GM12878 (cell line): Measurements from ENCODE around the gene ZNF839. TPM values are rescaled to one million over a fixed set of nuclear protein-coding genes. Genes with fewer than 3 reads are reported as not detected.

Source experiments
- ATAC-seq: fragments of 200-7000 bp; cut with Tn5 transposase; 3 replicates; pipeline ENCODE4 v1.9.1; 2020; ENCODE audit warnings: mild to moderate bottlenecking, moderate library complexity
- Bru-seq: library from RNA; stranded (reverse); fragments of 400-500 nt; gene quantifications from one replicate; lab custom pipeline; 2021; lab: Mats Ljungman, UMichigan
- BruChase-seq, 2 experiments: library from RNA; stranded (reverse); fragments of 400-500 nt; gene quantifications; one replicate each; lab custom pipeline; 2021; lab: Mats Ljungman, UMichigan
- BruUV-seq: library from RNA; stranded (reverse); fragments of 400-500 nt; replicated peaks from 2 replicates; lab custom pipeline; 2021; lab: Mats Ljungman, UMichigan
- CTCF ChIA-PET: fragments of 300-600 bp; sonication (Branson Sonifier 250); formaldehyde crosslinking; extraction: SDS; loops from one replicate; lab custom pipeline; 2021; ENCODE audit warnings: inconsistent platforms; lab: Yijun Ruan, JAX
- POLR2A ChIA-PET: fragments of 350-600 bp; formaldehyde crosslinking; extraction: SDS; loops from one replicate; lab custom pipeline; 2021; ENCODE audit warnings: inconsistent platforms; lab: Charles Lee
- RAD21 ChIA-PET: fragments of 300-600 bp; sonication (Branson Sonifier 250); formaldehyde crosslinking; loops from one replicate; lab custom pipeline; 2023; ENCODE audit warnings: antibody characterized with exemption; ENCODE audit not compliant: unreplicated experiment; lab: Charles Lee
- SMC1A ChIA-PET: fragments of 300-600 bp; sonication (Branson Sonifier 250); formaldehyde crosslinking; loops from one replicate; lab custom pipeline; 2023; ENCODE audit not compliant: unreplicated experiment, uncharacterized antibody; lab: Charles Lee
- DNase-seq: peaks from one replicate; pipeline ENCODE4 v3.0.0-alpha.2; 2011; ENCODE audit warnings: low read depth, low spot score
- FAIRE-seq: peaks from 3 replicates; lab custom pipeline; 2011; peaks lifted over from hg19 to GRCh38; lab: Jason Lieb, UNC
- H2AFZ ChIP-seq: 2 replicates; pipeline ENCODE4 v1.6.0; 2011; ENCODE audit warnings: low read depth, low read length, control low read depth; ENCODE audit not compliant: control insufficient read depth
- H3K27ac ChIP-seq: 2 replicates; pipeline ENCODE4 v1.5.1; 2011; ENCODE audit warnings: control low read depth; ENCODE audit not compliant: control insufficient read depth, insufficient read depth
- H3K27me3 ChIP-seq, 2 experiments: replicated peaks in 1 of 2; 2 replicates each; pipeline versions ENCODE4 v1.6.0 to v1.6.1; 2011; ENCODE audit warnings: low read length in 1 of 2; ENCODE audit not compliant: control insufficient read depth in 2 of 2, insufficient read depth in 2 of 2
- H3K36me3 ChIP-seq, 2 experiments: 2 replicates each; pipeline ENCODE4 v1.5.1; 2011; ENCODE audit warnings: low read length in 1 of 2; ENCODE audit not compliant: control insufficient read depth in 2 of 2, insufficient read depth in 2 of 2
- H3K4me1 ChIP-seq: 2 replicates; pipeline ENCODE4 v1.6.1; 2011; ENCODE audit warnings: mild to moderate bottlenecking, low read length, moderate library complexity, mixed read lengths; ENCODE audit not compliant: control insufficient read depth, insufficient read depth
- H3K4me2 ChIP-seq: 2 replicates; pipeline ENCODE4 v1.6.0; 2011; ENCODE audit warnings: control low read depth; ENCODE audit not compliant: control insufficient read depth, insufficient read depth
- H3K4me3 ChIP-seq: fragments of 200-600 bp; sonication (generic); 2 replicates; pipeline ENCODE4 v1.5.1; 2016
- H3K79me2 ChIP-seq: 2 replicates; pipeline ENCODE4 v1.6.0; 2011; ENCODE audit warnings: low read length; ENCODE audit not compliant: control insufficient read depth, insufficient read depth
- H3K9ac ChIP-seq: 2 replicates; pipeline ENCODE4 v1.8.0; 2011; ENCODE audit warnings: low read length, control low read depth, mixed read lengths; ENCODE audit not compliant: control insufficient read depth, insufficient read depth
- H3K9me3 ChIP-seq: replicated peaks from 3 replicates; pipeline ENCODE4 v1.5.1; 2011; ENCODE audit warnings: mild to moderate bottlenecking, low read length; ENCODE audit not compliant: control insufficient read depth, insufficient read depth
- H4K20me1 ChIP-seq: 2 replicates; pipeline ENCODE4 v1.6.0; 2011; ENCODE audit not compliant: control insufficient read depth, insufficient read depth
- HCFC1 ChIP-seq: fragments of 150-350 bp; IDR thresholded peaks from 2 replicates; pipeline ENCODE4 v1.6.1; 2014; ENCODE audit warnings: low read length
- IKZF1 ChIP-seq: fragments of 450-650 bp; conservative IDR thresholded peaks from 2 replicates; pipeline ENCODE4 v1.6.1; 2017; ENCODE audit warnings: antibody characterized with exemption, mild to moderate bottlenecking
- LARP7 ChIP-seq: fragments of 450-650 bp; IDR thresholded peaks from 2 replicates; pipeline ENCODE4 v1.6.1; 2017; ENCODE audit warnings: mild to moderate bottlenecking
- POLR2AphosphoS5 ChIP-seq: IDR thresholded peaks from 2 replicates; pipeline ENCODE4 v1.6.1; 2011; ENCODE audit warnings: mild to moderate bottlenecking, low read length, inconsistent platforms
- SIN3A ChIP-seq: IDR thresholded peaks from 2 replicates; pipeline ENCODE4 v1.6.1; 2012; ENCODE audit warnings: low read depth, low read length, improper control_type of control experiment
- SUPT20H ChIP-seq: IDR thresholded peaks from 2 replicates; pipeline ENCODE4 v1.6.1; 2011; ENCODE audit warnings: low read depth, mild to moderate bottlenecking, low read length, moderate library complexity, borderline replicate concordance; ENCODE audit not compliant: control insufficient read depth
- TCF12 ChIP-seq: IDR thresholded peaks from 2 replicates; pipeline ENCODE4 v1.6.1; 2011; ENCODE audit warnings: low read depth, mild to moderate bottlenecking, low read length
- WGBS: methylation state at CpG from one replicate; pipeline ENCODE4 v1.1.6; 2016; ENCODE audit warnings: low lambda C conversion rate; ENCODE audit not compliant: insufficient replicate concordance, insufficient coverage; ENCODE audit errors: missing lambda C conversion rate; 5-methylcytosine and 5-hydroxymethylcytosine counted together
- in situ Hi-C: fragments of 300-500 bp; cut with MboI; formaldehyde crosslinking; loops from 9 replicates; pipeline ENCODE4 v1.14.3; 2018; ENCODE audit warnings: mixed read lengths
- intact Hi-C: fragments of 100-400 bp; cut with micrococcal nuclease; formaldehyde crosslinking; loops from one replicate; pipeline ENCODE4 v1.14.2; 2022; ENCODE audit not compliant: unreplicated experiment
- long read RNA-seq, 2 experiments: library from polyadenylated mRNA; unstranded; transcript quantifications; one replicate each; pipeline ENCODE4 v2.0.0, GENCODE V29; 2019 to 2020
- polyA minus RNA-seq, 3 experiments: library from RNA; depleted of rRNA, polyadenylated mRNA; stranded (reverse); fragments of >200 nt; gene quantifications; 2 replicates each; pipeline ENCODE4 v1.2.3, GENCODE V29; 2011
- polyA plus RNA-seq, 11 experiments: library from polyadenylated mRNA; depleted of rRNA in 4 of 11; unstranded in 6 of 11; stranded (reverse) in 5 of 11; fragments of >200 nt; fragmentation: Nextera tagmentation in 4 of 11; fragmentation: Illumina TruSeq in 1 of 11; extraction: Ambion mirVana in 4 of 11; extraction: Trizol in 1 of 11; gene quantifications; 1 replicate in 1 of 11; 2 replicates in 10 of 11; pipeline versions ENCODE4 v1.2.1 to v1.2.3, GENCODE V29; 2011 to 2016; ENCODE audit warnings: inconsistent platforms in 2 of 11, missing spikeins in 2 of 11, low read depth in 1 of 11
- total RNA-seq, 4 experiments: library from RNA; depleted of rRNA in 3 of 4; stranded (reverse); fragments of >200 nt in 3 of 4; fragmentation: Illumina TruSeq in 1 of 4; extraction: Trizol in 1 of 4; gene quantifications; 2 replicates each; pipeline versions ENCODE4 v1.2.1 to v1.2.3, GENCODE V29; 2013 to 2021
- TF ChIP-seq, protein P1 (sequence below): fragments of 450-650 bp; IDR thresholded peaks from 2 replicates; pipeline ENCODE4 v1.6.1; 2018; ENCODE audit warnings: mild to moderate bottlenecking, low read depth, moderate library complexity; ENCODE audit not compliant: partially characterized antibody
- TF ChIP-seq, protein P2 (sequence below): fragments of 450-650 bp; formaldehyde crosslinking; IDR thresholded peaks from 2 replicates; pipeline ENCODE4 v1.4.0; 2020; ENCODE audit warnings: mild to moderate bottlenecking, moderate library complexity

The ZNF839 gene
- 14.8 and 17.0 TPM in 2 replicates for total RNA-seq (2013; cell fraction: nucleolus; rRNA removed)
- total RNA-seq (2014; rRNA removed): 11.9 and 12.1 TPM in 2 replicates
- total RNA-seq (2014; rRNA removed; fragmentation: Illumina TruSeq; extraction: Trizol): 8.0 and 9.3 TPM in 2 replicates
- 11.9 and 13.1 TPM in 2 replicates for total RNA-seq (2021)
- 7.9 TPM for polyA plus RNA-seq (2011; ENCODE audit: low read depth)
- polyA plus RNA-seq (2011; rRNA removed): 8.0 and 8.1 TPM in 2 replicates
- 8.5 and 9.5 TPM in 2 replicates for polyA plus RNA-seq (2011; cell fraction: cytosol; rRNA removed)
- 20.0 and 20.4 TPM in 2 replicates for polyA plus RNA-seq (2011; cell fraction: nucleus; rRNA removed)
- 8.7 and 10.4 TPM in 2 replicates for polyA plus RNA-seq (2012)
- polyA plus RNA-seq (2014; fragmentation: Illumina TruSeq; extraction: Trizol): 8.2 and 9.7 TPM in 2 replicates
- polyA plus RNA-seq (2014; fragmentation: Nextera tagmentation; extraction: Ambion mirVana): 1 to 10 TPM; 1.4 to 2.6 TPM
- 14.4 and 14.7 TPM in 2 replicates for polyA plus RNA-seq (2014; rRNA removed)
- polyA plus RNA-seq (2016; fragmentation: Nextera tagmentation; extraction: Ambion mirVana): 1 to 10 TPM; 2.6 to 5.6 TPM
- polyA minus RNA-seq (2011; rRNA and poly(A)+ RNA removed): 4.8 and 7.9 TPM in 2 replicates
- 3.9 and 4.3 TPM in 2 replicates for polyA minus RNA-seq (2011; cell fraction: cytosol; rRNA and poly(A)+ RNA removed)
- 4.0 and 5.1 TPM in 2 replicates for polyA minus RNA-seq (2011; cell fraction: nucleus; rRNA and poly(A)+ RNA removed)
- Bru-seq, nascent RNA: percentile 59 among the genes with signal in this experiment
- BruChase-seq, experiment 1, labeled RNA remaining after a 6-hour chase: percentile 53 among the genes with signal in this experiment
- percentile 55 among the genes with signal in this experiment for BruChase-seq, experiment 2, labeled RNA remaining after a 2-hour chase
- long read RNA-seq, experiment 1: 0 reads
- long read RNA-seq, experiment 2, partial matches to known transcripts: 5 of 13 reads
- long read RNA-seq, experiment 2, other reads (novel, unspliced or antisense): 6 of 13 reads

DNA sequence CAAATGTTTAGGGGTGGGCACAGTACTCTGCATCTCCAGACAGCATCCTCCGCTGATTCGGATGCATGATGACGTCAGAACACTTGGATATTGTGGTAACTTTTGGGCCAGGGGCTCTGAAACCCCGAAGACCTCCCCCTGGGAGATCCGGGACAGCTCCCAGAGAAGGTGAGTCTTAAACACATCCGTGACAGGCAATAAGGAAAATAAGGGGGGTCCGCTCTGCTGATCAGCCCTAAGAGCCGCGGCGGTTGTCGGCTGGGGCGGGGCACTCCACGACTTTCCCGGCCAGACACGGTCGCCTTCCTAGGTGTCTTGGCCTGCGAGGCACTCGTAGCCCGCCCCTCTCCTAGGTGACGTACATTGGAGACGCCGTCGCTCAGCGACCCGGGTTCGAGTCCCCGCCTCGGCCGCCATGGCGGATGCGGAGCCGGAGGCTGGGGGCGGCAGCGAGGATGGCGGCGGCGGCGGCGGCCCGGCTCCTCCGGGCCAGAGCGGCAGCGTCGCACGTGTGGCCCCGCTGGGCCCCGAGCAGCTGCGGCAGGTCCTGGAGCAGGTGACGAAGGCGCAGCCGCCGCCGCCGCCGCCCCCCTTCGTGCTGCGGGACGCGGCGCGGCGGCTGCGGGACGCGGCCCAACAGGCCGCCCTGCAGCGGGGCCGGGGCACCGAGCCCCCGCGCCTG is at the start of gene ZNF839:
ZNF839 (plus strand) TSS at position 396 of the 682 bp plus-strand sequence; CDS start at position 416, 20 bp downstream.
- Histone ChIP-seq H3K4me1 (peaks cover 22% of the 10 kb centered on the region), H3K9ac (peak within 1 kb of the TSS; percentile 88), H3K4me2 (peak within 1 kb of the TSS; percentile 95), H2AFZ (peak within 1 kb of the TSS; percentile 95), H3K27me3 (no peaks in the 10 kb centered on the region), H3K4me3 (peak within 1 kb of the TSS; percentile 97), H3K79me2 (peaks cover 14% of the 10 kb centered on the region), H4K20me1 (no peaks in the 10 kb centered on the region), H3K36me3 (no peaks in the 10 kb centered on the region), H3K27ac (peak within 1 kb of the TSS; percentile 72), H3K9me3 (no peaks in the 10 kb centered on the region)
- ChIA-PET CTCF (interaction anchor here (1.0 to 3.4 kb wide), 7 partner anchors 14 to 271 kb away, joined by 3 to 14 read pairs (median 5); partner anchors contain the start of genes CINP, MOK and TECPR2), SMC1A (interaction anchor here (1.4 kb wide), 1 partner anchor 352 kb away, joined by 3 read pairs; no protein-coding TSS in a partner anchor), POLR2A (interaction anchor here (0.8 kb wide), 2 partner anchors 43 to 223 kb away, joined by 3 to 6 read pairs; partner anchors contain the start of genes CINP and TECPR2), RAD21 (interaction anchor here (1.2 to 1.6 kb wide), 3 partner anchors 15 to 327 kb away, joined by 3 read pairs; partner anchors contain the start of gene MOK)
- peak; percentile 59 for ATAC-seq
- 1% methylated on average over 55 of the region's 71 CpGs for WGBS
- intact Hi-C loops (loop anchor here (5.0 to 10.0 kb wide), 4 partner anchors 198 to 615 kb away; partner anchors contain the start of gene HSP90AA1), in situ Hi-C loops (loop anchor here (5.0 to 25.0 kb wide), 2 partner anchors 357 to 557 kb away; partner anchors contain the start of genes DYNC1H1 and PPP2R5C)
- no TSS peak for BruUV-seq
- no peak for FAIRE-seq
- no peak for DNase-seq
- TF ChIP-seq SIN3A (peak; percentile 71), HCFC1 (peak; percentile 74), IKZF1 (peak; percentile 91), TCF12 (0 out of 2 replicates have a peak, but pooled peaks have one; percentile 24), LARP7 (peak; percentile 84; the same call in 1 of the 2 replicates), SUPT20H (no peak), POLR2AphosphoS5 (no peak; the same call in 1 of the 2 replicates)
- TF ChIP-seq, protein P1, sequence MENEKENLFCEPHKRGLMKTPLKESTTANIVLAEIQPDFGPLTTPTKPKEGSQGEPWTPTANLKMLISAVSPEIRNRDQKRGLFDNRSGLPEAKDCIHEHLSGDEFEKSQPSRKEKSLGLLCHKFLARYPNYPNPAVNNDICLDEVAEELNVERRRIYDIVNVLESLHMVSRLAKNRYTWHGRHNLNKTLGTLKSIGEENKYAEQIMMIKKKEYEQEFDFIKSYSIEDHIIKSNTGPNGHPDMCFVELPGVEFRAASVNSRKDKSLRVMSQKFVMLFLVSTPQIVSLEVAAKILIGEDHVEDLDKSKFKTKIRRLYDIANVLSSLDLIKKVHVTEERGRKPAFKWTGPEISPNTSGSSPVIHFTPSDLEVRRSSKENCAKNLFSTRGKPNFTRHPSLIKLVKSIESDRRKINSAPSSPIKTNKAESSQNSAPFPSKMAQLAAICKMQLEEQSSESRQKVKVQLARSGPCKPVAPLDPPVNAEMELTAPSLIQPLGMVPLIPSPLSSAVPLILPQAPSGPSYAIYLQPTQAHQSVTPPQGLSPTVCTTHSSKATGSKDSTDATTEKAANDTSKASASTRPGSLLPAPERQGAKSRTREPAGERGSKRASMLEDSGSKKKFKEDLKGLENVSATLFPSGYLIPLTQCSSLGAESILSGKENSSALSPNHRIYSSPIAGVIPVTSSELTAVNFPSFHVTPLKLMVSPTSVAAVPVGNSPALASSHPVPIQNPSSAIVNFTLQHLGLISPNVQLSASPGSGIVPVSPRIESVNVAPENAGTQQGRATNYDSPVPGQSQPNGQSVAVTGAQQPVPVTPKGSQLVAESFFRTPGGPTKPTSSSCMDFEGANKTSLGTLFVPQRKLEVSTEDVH: peak; percentile 58
- TF ChIP-seq, protein P2, sequence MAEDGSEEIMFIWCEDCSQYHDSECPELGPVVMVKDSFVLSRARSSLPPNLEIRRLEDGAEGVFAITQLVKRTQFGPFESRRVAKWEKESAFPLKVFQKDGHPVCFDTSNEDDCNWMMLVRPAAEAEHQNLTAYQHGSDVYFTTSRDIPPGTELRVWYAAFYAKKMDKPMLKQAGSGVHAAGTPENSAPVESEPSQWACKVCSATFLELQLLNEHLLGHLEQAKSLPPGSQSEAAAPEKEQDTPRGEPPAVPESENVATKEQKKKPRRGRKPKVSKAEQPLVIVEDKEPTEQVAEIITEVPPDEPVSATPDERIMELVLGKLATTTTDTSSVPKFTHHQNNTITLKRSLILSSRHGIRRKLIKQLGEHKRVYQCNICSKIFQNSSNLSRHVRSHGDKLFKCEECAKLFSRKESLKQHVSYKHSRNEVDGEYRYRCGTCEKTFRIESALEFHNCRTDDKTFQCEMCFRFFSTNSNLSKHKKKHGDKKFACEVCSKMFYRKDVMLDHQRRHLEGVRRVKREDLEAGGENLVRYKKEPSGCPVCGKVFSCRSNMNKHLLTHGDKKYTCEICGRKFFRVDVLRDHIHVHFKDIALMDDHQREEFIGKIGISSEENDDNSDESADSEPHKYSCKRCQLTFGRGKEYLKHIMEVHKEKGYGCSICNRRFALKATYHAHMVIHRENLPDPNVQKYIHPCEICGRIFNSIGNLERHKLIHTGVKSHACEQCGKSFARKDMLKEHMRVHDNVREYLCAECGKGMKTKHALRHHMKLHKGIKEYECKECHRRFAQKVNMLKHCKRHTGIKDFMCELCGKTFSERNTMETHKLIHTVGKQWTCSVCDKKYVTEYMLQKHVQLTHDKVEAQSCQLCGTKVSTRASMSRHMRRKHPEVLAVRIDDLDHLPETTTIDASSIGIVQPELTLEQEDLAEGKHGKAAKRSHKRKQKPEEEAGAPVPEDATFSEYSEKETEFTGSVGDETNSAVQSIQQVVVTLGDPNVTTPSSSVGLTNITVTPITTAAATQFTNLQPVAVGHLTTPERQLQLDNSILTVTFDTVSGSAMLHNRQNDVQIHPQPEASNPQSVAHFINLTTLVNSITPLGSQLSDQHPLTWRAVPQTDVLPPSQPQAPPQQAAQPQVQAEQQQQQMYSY: no peak
